Ishikawa (cell line): ENCODE results near the gene PTAR1.

Experiments
- CEBPB ChIP-seq: IDR thresholded peaks from 2 replicates; pipeline ENCODE4 v1.6.1; 2012
- CREB1 ChIP-seq: IDR thresholded peaks from 2 replicates; pipeline ENCODE4 v1.6.1; 2012; ENCODE audit warnings: low read depth
- EGR1 ChIP-seq: IDR thresholded peaks from 2 replicates; pipeline ENCODE4 v1.6.1; 2012
- EP300 ChIP-seq: IDR thresholded peaks from 2 replicates; pipeline ENCODE4 v1.6.1; 2012; ENCODE audit warnings: borderline replicate concordance
- FOXM1 ChIP-seq: IDR thresholded peaks from 2 replicates; pipeline ENCODE4 v1.6.1; 2012; ENCODE audit warnings: low read depth, borderline replicate concordance
- NFIC ChIP-seq: IDR thresholded peaks from 2 replicates; pipeline ENCODE4 v1.6.1; 2012
- RAD21 ChIP-seq: IDR thresholded peaks from 2 replicates; pipeline ENCODE4 v1.6.1; 2012; ENCODE audit warnings: low read depth
- TAF1 ChIP-seq: IDR thresholded peaks from 2 replicates; pipeline ENCODE4 v1.6.1; 2012; ENCODE audit warnings: low read depth, mild to moderate bottlenecking
- TCF12 ChIP-seq: IDR thresholded peaks from 2 replicates; pipeline ENCODE4 v1.6.1; 2012; ENCODE audit warnings: low read depth
- TEAD4 ChIP-seq: IDR thresholded peaks from 2 replicates; pipeline ENCODE4 v1.6.1; 2012
- YY1 ChIP-seq: IDR thresholded peaks from 2 replicates; pipeline ENCODE4 v1.6.1; 2012; ENCODE audit warnings: low read depth
- ZBTB7A ChIP-seq: IDR thresholded peaks from 2 replicates; pipeline ENCODE4 v1.6.1; 2012; ENCODE audit warnings: low read depth
- TF ChIP-seq, protein P1 (sequence below): IDR thresholded peaks from 2 replicates; pipeline ENCODE4 v1.6.1; 2012; ENCODE audit warnings: low read depth, mild to moderate bottlenecking
- TF ChIP-seq, protein P2 (sequence below): IDR thresholded peaks from 2 replicates; pipeline ENCODE4 v1.6.1; 2012
- TF ChIP-seq, protein P3 (sequence below): IDR thresholded peaks from 2 replicates; pipeline ENCODE4 v1.6.1; 2012

Gene PTAR1

DNA sequence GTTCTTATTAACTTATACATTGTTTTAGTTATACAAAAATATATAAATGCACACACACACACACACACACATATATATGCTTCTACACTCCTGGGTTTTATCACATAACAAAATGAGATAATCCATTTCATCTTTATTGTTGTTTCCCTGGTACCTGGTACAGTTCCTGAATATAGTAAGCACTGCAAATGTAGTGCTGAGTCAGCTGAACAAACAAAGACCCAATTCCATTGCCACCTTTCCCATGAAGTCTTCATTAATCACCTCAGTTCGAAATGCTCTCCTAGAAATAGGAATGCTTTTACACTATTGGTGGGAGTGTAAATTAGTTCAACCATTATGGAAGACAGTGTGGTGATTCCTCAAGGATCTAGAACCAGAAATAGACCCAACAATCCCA lies 13.4 kb upstream of the PTAR1 start:
- TF ChIP-seq, protein P1, sequence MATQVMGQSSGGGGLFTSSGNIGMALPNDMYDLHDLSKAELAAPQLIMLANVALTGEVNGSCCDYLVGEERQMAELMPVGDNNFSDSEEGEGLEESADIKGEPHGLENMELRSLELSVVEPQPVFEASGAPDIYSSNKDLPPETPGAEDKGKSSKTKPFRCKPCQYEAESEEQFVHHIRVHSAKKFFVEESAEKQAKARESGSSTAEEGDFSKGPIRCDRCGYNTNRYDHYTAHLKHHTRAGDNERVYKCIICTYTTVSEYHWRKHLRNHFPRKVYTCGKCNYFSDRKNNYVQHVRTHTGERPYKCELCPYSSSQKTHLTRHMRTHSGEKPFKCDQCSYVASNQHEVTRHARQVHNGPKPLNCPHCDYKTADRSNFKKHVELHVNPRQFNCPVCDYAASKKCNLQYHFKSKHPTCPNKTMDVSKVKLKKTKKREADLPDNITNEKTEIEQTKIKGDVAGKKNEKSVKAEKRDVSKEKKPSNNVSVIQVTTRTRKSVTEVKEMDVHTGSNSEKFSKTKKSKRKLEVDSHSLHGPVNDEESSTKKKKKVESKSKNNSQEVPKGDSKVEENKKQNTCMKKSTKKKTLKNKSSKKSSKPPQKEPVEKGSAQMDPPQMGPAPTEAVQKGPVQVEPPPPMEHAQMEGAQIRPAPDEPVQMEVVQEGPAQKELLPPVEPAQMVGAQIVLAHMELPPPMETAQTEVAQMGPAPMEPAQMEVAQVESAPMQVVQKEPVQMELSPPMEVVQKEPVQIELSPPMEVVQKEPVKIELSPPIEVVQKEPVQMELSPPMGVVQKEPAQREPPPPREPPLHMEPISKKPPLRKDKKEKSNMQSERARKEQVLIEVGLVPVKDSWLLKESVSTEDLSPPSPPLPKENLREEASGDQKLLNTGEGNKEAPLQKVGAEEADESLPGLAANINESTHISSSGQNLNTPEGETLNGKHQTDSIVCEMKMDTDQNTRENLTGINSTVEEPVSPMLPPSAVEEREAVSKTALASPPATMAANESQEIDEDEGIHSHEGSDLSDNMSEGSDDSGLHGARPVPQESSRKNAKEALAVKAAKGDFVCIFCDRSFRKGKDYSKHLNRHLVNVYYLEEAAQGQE: no peak

DNA sequence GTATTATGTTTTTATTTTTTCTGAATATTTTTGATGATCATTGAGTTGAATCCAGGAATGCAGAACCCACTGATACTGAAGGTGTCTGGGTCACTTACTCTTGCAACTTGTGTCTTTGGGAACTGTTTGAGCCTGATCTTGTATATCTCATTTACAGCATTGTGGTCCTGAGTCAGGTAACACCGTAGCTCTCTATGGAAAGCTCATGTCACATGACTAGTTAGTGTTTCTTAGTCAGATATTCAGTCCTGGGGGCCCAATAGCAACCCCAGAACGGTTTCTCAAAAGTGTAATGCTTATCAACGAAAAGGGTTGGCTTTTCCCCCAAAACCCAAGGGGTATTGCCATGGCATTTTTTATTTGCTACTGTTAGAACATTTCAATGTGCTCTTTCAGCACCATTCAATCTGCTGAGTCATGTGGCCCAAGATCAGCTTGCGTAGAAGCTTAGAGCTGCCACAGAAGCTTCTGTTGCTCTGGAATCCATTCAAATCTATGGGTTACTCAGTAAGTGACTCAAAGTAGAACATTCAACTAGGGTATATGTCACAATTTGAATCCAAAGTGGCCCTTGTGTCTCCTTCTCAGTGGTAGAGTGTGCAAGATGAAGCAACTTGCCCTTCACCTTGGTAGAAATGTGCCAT lies 12.1 kb upstream of the PTAR1 start:
- TF ChIP-seq RAD21: no peak
- TF ChIP-seq CEBPB: no peak
- no peak for TF ChIP-seq CREB1
- TF ChIP-seq ZBTB7A: no peak
- TF ChIP-seq FOXM1: no peak
- no peak for TF ChIP-seq EGR1
- TF ChIP-seq, protein P1: no peak
- TF ChIP-seq TEAD4: no peak
- TF ChIP-seq EP300: no peak
- TF ChIP-seq, protein P2, sequence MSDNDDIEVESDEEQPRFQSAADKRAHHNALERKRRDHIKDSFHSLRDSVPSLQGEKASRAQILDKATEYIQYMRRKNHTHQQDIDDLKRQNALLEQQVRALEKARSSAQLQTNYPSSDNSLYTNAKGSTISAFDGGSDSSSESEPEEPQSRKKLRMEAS: no peak
- TF ChIP-seq YY1: no peak
- no peak for TF ChIP-seq NFIC

DNA sequence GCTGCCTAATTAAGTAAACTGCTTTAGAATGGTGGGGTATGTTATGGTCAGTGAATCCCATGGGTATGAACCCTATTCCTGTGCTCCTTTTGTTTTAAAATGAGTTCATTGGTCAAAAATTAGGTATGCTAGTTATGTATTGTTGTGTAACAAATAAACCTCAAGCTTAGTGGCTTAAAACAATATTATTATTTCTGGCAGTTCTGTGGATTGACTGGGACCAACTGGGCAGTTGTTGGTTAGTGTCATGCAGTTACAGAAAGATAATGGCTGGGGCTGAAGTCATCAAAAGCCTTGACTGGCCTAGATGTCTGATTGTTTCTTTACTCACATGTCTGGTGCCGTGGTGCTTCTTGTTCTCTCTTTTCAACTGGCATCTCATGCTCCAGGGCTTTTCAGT lies 8.9 kb upstream of the PTAR1 start:
- TF ChIP-seq CREB1: no peak
- no peak for TF ChIP-seq FOXM1
- TF ChIP-seq, protein P1: no peak
- no peak for TF ChIP-seq CEBPB

DNA sequence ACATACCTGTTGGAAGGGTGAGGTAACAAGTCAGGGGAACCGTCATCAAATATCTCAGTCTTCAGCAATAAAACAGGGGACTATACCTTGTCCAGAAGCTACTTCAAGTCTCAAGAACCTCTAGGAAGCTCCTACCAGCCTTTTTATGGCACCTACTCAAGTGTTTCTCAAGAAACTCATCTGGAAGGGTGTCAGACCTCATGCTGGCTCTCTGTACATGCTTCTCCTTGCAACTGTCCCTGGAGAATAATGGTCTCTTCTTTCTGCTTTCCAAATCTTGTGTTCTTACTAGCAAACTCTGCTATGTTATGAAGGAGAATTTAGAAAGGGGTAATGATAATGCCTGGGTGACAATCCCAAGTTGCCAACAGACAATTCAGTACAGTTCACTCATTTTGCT lies 8.3 kb upstream of the PTAR1 start:
- no peak for TF ChIP-seq EP300

DNA sequence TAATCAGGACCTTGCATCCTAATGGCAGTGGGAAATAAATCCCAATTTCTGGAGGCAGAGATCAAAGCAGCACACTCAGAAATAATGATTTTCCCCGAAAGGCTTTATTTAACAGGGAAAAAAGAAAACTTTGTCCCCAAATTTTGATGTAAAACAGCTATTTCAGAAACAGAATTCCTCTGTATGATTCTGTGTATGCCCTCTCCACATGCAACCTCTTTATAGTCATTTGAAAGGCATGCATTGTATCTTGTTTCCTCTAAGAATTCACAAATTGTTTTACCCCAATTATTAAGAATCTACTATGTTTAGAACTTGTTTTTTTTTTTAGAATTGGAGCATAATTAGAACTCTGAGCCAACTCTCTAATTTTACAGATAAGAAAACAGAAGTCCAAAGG lies 2.7 kb upstream of the PTAR1 start:
- TF ChIP-seq EGR1 (no peak), TAF1 (no peak), EP300 (no peak), CEBPB (no peak), ZBTB7A (no peak), TCF12 (no peak), TEAD4 (no peak)
- TF ChIP-seq, protein P3, sequence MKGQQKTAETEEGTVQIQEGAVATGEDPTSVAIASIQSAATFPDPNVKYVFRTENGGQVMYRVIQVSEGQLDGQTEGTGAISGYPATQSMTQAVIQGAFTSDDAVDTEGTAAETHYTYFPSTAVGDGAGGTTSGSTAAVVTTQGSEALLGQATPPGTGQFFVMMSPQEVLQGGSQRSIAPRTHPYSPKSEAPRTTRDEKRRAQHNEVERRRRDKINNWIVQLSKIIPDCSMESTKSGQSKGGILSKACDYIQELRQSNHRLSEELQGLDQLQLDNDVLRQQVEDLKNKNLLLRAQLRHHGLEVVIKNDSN: no peak
- TF ChIP-seq, protein P1: no peak
